NAMALWA (cell line): Measurements from ENCODE around the gene ZFP91.
"Not testable (repeated sequence)": the region's sequence is repeated elsewhere in the genome, so short reads cannot be mapped to it uniquely, and the experiment has no call there.

Source experiments
- DNase-seq: peaks from one replicate; pipeline ENCODE4 v3.0.0-alpha.2; 2015; ENCODE audit warnings: low spot score

ZFP91 gene, protein sequence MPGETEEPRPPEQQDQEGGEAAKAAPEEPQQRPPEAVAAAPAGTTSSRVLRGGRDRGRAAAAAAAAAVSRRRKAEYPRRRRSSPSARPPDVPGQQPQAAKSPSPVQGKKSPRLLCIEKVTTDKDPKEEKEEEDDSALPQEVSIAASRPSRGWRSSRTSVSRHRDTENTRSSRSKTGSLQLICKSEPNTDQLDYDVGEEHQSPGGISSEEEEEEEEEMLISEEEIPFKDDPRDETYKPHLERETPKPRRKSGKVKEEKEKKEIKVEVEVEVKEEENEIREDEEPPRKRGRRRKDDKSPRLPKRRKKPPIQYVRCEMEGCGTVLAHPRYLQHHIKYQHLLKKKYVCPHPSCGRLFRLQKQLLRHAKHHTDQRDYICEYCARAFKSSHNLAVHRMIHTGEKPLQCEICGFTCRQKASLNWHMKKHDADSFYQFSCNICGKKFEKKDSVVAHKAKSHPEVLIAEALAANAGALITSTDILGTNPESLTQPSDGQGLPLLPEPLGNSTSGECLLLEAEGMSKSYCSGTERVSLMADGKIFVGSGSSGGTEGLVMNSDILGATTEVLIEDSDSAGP

GRCh38 chr11:58578635-58579191, at the start of gene ZFP91:
TSS of gene ZFP91 (plus strand) at chr11:58579063. CDS start at chr11:58579282, 219 bp downstream.
- DNase-seq: peak; percentile 98

GRCh38 chr11:58530236-58530635, 48.6 kb upstream of the ZFP91 start:
- no peak for DNase-seq

DNA sequence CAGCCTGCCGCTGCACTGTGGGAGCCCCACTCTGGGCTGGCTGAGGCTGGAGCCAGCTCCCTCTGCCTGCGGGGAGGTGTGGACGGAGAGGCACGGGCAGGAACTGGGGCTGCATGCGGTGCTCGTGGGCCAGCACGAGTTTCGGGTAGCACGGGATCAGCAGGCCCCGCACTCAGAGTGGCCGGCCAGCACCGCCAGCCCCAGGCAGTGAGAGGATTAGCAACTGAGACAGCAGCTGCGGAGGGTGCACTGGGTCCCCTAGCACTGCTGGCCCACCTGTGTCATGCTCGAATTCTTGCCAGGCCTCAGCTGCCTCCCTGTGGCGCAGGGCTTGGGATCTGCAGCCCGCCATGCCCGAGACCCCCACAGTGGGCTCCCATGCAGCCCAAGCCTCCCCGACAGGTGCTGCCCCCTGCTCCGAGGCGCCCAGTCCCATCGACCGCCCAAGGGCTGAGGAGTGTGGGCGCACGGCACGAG, 47.0 kb upstream of the ZFP91 start:
- DNase-seq: no peak

DNA sequence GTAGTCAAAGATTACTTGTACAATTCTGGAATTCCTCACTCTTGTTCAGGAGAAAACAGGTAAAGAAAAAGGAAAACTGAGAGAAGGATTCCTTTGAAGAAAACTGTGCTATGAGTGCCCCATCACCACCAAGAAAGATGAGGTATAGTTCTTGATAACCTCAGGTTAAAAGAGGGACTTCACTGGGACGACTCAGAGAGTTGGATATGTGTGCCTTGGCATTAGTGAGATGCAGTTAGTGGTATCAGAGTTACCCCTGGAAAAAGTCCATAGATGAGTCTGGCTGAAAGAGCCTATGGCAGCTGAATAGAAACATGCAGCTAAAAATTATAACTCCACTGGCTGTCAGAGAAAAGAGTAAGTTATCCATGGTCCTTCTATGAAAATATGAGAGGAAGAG, 32.0 kb upstream of the ZFP91 start:
- no peak for DNase-seq

GRCh38 chr11:58549644-58550043, 29.2 kb upstream of the ZFP91 start:
- no peak for DNase-seq

DNA sequence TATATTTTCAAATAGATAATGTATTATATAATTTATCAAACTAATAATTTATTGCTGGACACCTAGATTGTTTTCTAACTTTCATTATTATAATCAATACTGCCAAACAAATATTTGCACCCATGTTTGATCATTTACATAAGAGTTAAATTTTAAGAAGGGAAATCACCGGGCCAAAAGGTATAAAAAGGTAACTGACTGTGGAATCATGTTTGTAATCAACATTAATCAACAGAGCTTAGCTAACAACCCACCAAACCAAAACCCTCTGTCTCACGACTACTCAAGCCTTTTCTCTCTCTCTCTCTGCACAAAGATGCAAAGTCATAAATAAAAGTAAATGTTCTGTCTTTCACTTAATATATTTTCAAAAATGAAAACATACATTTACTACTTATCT, 18.0 kb upstream of the ZFP91 start:
- DNase-seq: no peak

- DNase-seq: no peak
Measured at GRCh38 chr11:58561394-58562098, 17.3 kb upstream of the ZFP91 start.

DNA sequence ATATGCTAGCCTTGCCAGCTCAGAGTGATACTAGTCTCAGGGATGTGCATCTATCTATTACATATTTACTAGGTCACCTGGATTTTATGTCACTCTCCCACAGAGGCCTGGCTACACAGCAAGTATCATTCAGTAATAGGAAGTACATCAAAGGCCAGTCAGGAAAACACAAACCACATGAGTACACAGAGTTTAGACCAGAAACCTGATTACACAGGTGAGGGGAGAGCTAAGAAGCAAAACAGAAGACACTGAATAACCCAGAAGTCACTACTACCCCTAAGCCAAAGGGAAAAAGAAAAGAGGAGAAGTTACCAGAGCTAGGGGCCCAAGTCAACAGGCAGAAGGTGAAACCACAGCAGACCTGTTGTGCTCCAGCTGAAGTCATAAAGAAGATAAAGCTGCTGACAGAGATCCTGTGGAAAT, 16.5 kb upstream of the ZFP91 start:
- no peak for DNase-seq

DNA sequence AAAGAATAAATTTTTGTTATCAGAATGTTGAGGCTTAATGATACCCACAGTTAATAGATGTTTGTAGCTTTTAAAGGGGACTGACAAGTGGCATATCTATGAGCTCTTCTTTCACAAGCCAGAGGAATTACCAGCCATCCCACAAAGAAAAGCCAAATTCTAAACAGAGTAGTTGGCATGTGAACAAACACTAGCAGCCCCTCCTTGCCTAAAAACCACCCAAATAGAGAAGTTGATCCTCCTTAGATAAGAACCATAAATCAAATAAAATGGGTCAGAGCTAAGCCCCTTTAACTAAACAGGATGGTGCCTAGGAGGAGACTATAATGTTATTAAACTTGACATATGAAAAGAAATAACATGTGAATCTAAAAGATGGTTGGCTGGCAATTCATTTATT, 14.6 kb upstream of the ZFP91 start:
- DNase-seq: no peak

DNA sequence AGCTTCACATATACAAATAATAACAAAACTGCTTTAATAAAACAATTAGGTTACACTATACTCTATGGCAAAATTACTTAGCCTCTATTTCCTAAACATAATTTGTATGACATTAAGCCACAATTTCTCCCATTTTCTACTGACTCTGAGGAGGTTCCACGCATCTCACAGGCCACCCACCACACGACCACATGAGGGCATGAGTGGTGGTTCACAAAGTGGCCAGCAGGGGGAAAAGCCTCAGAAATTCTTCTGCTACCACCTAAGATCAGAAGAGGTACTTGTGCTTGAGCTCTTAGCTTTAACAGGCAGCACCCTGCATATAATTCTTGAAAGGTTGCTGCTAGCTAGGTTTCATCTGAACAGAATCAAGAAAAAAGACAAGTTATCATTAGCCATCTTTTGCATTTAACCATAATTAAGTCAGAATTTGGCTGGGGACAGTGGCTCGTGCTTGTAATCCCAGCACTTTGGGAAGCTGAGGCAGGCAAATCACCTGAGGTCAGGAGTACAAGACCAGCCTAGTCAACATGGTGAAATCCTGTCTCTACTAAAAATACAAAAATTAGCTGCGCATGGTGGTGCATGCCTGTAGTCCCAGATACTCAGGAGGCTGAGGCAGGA, 10.9 kb upstream of the ZFP91 start:
- peak; percentile 88 for DNase-seq

- DNase-seq: not testable (repeated sequence)
Measured at GRCh38 chr11:58572906-58573305, 6.0 kb upstream of the ZFP91 start.

DNA sequence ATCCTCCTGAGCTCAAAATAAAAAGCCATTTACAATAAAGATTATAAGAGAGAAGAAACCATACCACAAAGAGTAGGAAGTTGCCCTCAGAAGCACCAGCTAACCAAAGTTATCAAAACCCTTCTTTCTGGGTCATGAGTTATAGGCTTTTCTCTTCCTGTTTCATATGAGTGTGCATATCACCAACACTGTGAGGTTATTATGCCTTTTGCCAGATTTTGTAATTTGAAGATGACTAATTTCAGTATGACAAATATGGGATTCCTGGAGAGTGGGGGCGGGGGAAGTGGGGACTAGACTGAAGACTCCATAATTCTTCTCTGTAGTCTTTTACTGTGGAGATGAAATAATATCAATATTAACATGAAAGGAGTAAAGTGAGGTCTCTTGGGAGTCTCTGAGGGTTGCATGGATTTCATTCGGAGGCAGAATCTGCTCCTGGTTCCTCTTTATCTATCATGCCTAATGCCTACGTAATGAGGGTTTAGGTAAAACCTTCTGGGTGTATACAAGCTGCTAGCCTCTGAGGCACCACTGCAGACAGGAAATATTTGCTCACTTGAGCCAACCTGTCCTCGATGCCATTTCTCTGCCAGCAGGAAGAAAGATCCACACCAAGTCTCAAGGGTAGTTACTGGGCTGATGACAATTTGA, 5.3 kb upstream of the ZFP91 start:
- DNase-seq: peak; percentile 78

DNA sequence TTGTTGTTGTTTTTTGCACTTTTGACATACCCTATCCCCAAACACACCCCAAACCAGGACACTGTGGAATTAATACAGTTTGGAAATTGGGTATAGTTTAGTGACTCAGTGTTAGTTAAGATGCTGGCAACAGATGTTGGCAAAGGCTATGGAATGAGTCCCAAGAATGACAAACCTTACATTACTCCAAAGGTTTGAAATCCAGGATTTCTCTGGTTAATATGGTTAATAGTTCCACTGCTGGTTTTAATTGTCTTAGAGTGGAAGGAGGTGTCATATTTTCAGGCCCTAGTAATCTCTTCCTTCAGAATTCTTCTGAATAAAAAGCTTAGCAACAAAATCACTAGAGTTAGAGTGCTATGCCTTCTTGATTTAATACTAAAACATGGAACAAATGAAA, 4.0 kb upstream of the ZFP91 start:
- no peak for DNase-seq

DNA sequence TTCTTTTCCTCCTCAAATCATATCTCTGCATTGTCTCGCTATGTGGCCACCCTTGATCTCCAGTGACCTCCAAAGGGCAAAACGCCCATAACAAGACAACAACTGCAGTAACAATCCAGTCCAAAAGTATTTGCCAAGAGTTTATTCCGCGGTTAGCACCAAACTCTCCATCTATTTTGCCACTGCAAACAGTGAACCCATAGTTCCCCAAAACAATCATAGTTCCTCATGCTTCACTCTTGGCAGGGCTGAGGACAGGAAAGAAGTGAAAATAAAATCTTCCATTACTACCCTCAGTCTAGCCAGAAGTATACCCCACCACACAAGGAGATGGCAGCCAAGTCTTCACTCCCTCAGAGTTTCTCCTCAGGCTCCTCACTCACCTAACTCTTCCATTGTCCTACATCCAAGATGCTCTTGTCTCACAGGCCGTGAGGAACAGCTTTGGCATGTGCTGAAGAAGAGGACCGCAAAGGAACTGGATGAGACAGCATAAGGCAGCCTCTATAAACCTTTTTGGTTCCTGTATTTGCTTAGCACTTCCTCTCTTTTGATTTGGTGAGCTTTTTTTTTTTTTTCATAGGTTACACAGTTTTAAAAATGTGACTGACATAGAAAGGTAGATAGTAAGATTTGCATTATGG, 3.4 kb upstream of the ZFP91 start, which contains the start of gene LPXN:
Gene LPXN, minus strand, starts transcription at position 480 of the 644 bp plus-strand sequence. Its CDS starts 84 bp downstream, at position 396.
- peak; percentile 86 for DNase-seq

DNA sequence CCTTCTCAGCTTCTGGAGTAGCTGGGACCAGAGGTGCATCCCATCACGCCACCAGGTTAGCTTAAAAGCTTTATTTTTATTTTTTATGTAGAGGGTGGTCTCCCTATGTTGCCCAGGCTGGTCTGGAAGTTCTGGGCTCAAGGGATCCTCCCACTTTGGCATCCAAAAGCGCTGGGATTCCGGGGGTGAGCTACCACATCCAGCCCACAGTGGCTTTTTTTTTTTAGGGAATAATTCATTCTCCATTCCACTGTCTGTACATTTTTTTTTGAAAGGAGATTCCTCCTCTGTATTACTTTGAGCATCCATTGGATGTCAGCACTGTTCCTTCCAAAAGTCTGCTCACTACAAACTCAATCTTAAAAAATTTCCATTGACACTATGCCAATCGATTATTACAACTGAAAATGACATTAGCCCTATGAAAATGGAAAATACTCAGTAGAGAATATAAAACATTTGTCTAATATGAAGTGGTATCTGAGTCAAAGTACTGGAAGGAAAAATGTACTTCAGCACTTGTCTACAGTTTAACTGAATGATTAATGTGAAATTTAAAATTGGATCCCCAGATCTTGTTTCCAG, 1.9 kb upstream of the ZFP91 start:
- DNase-seq: no peak

DNA sequence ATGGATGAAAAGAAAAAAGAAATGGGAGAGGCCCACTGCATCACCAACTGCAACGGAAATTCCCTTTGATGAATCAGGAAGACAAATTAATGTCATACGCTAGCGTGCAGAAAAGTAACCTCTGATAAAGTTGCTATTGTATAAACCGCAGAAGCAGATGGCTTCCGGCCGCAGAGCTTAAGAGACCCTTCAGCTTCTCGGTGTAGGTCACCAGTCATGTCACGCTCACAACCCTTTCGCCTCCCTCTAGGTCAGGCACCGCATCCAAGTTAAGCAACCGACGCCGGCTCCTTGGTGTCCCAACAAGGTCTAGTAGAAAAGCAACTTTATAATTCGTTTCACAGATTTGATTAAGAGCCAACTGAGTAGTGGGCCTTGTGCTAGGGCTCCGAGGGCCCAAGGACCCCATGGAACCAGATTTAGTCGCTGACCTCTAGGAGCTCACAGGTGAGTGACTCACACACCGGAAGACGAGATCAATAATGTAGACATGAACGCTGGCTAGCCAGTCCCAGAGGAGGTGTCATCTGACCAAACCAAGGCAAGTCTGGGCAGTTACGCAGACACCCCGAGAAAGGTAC, 1.2 kb upstream of the ZFP91 start:
- DNase-seq: peak; percentile 92

- DNase-seq: peak; percentile 96
Measured at GRCh38 chr11:58578136-58578634, 678 bp upstream of the ZFP91 start.

GRCh38 chr11:58579192-58580129, 598 bp downstream of the ZFP91 start:
- DNase-seq: peak; percentile 95

GRCh38 chr11:58580311-58580710, 1.4 kb downstream of the ZFP91 start:
- DNase-seq: peak; percentile 32
